Adipose tissue (tissue), 3 donors: ENCODE measurements around the gene AGAP9. TPM values are rescaled to one million over a fixed set of nuclear protein-coding genes. Genes with fewer than 3 reads are reported as not detected.

Experiments used
- polyA plus RNA-seq, 3 donors: library from polyadenylated mRNA; stranded (reverse); fragments of 200-250 nt; gene quantifications; one replicate each; pipeline ENCODE4 v1.2.3, GENCODE V29; 2013
- donor health status: healthy with polysubstance abuse.
- donor health status: Bipolar disorder and iron deficiency.
- donor health status: healthy.

AGAP9 gene
- polyA plus RNA-seq, 3 donors = 3.4 to 6.1 (median 5.5) TPM

Other genes starting within 250 kb of the AGAP9 start
- 1 to 10 TPM in 1 of 3 donors, under 1 TPM in 2; 0.33 to 7.0 (median 0.34) TPM for gene GDF10, start 223.4 kb downstream of the AGAP9 start, polyA plus RNA-seq
- gene GDF2, start 201.2 kb downstream of the AGAP9 start, polyA plus RNA-seq = not detected
- gene RBP3, start 175.3 kb downstream of the AGAP9 start, polyA plus RNA-seq = not detected
- gene ZNF488, start 139.3 kb downstream of the AGAP9 start, polyA plus RNA-seq = under 1 TPM in 2 of 3 donors, not detected in 1; 0.06 TPM
- gene ANXA8, start 39.5 kb downstream of the AGAP9 start, polyA plus RNA-seq = 10 to 100 TPM in 2 of 3 donors, under 1 TPM in 1; 0.20 to 12.7 (median 11.1) TPM
- gene FAM25G, start 31.9 kb downstream of the AGAP9 start, polyA plus RNA-seq = not detected
- gene SYT15B, start 240.0 kb upstream of the AGAP9 start, polyA plus RNA-seq = 1 to 10 TPM in 2 of 3 donors, under 1 TPM in 1; 0.45 to 5.2 (median 1.7) TPM